ENCODE measurements around the gene PKNOX2.

The PKNOX2 gene

GRCh38 chr11:125136001-125136400 lies 28.6 kb upstream of the PKNOX2 start:
- Histone ChIP-seq H2AFZ (ENCODE audit: low read depth, low read length) (no peak overlapping the region), H3K27me3 (ENCODE audit: insufficient read depth, low read length, poor library complexity) (peaks cover 21% of the 10 kb centered on the region), H3K4me2 (ENCODE audit: insufficient read depth, low read length) (no peak overlapping the region), H3K4me1 (ENCODE audit: insufficient read depth, low read length) (no peaks in the 10 kb centered on the region), H3K4me3 (ENCODE audit: low read depth in 1 of 2, low read length in 2 of 2) (no peak overlapping the region), H3K9ac (ENCODE audit: low read depth, low read length) (no peak overlapping the region), H3K9me3 (ENCODE audit: insufficient read depth, low read length, severe bottlenecking) (no peaks in the 10 kb centered on the region), H3K27ac (ENCODE audit: low read length) (no peak overlapping the region), H4K20me1 (ENCODE audit: insufficient read depth, low read length) (no peaks in the 10 kb centered on the region), H3K36me3 (ENCODE audit: insufficient read depth, low read length) (no peaks in the 10 kb centered on the region), H3K79me2 (ENCODE audit: insufficient read depth, low read length) (no peaks in the 10 kb centered on the region)
- ATAC-seq (ENCODE audit: insufficient read depth, low read depth) (no peak), DNase-seq (no peak)
- no peak for TF ChIP-seq EZH2 (IDR thresholded peaks at IDR 0.05; ENCODE audit: borderline replicate concordance, low read depth, low read length, severe bottlenecking)

- ATAC-seq (ENCODE audit: insufficient read depth, low read depth): no peak
- Histone ChIP-seq H3K9me3 (ENCODE audit: insufficient read depth, low read length, severe bottlenecking) (no peaks in the 10 kb centered on the region), H3K4me1 (ENCODE audit: insufficient read depth, low read length) (0 out of 2 replicates have a peak, but pooled peaks cover 5% of the 10 kb centered on the region), H3K36me3 (ENCODE audit: insufficient read depth, low read length) (no peaks in the 10 kb centered on the region), H4K20me1 (ENCODE audit: insufficient read depth, low read length) (no peaks in the 10 kb centered on the region; the same call in none of the 2 replicates), H2AFZ (ENCODE audit: low read depth, low read length) (no peak overlapping the region), H3K27me3 (ENCODE audit: insufficient read depth, low read length, poor library complexity) (peaks cover 24% of the 10 kb centered on the region), H3K27ac (ENCODE audit: low read length) (no peak overlapping the region), H3K4me3 (ENCODE audit: low read depth in 1 of 2, low read length in 2 of 2) (no peak overlapping the region), H3K79me2 (ENCODE audit: insufficient read depth, low read length) (no peaks in the 10 kb centered on the region), H3K9ac (ENCODE audit: low read depth, low read length) (no peak overlapping the region), H3K4me2 (ENCODE audit: insufficient read depth, low read length) (no peak overlapping the region)
- TF ChIP-seq EZH2 (IDR thresholded peaks at IDR 0.05; ENCODE audit: borderline replicate concordance, low read depth, low read length, severe bottlenecking) (no peak), CTCF (IDR thresholded peaks at IDR 0.05; ENCODE audit: borderline replicate concordance, extremely low read depth, low read length, poor library complexity, severe bottlenecking) (no peak)
- no peak for DNase-seq
Measured at GRCh38 chr11:125138966-125139365, 25.6 kb upstream of the PKNOX2 start.

DNA sequence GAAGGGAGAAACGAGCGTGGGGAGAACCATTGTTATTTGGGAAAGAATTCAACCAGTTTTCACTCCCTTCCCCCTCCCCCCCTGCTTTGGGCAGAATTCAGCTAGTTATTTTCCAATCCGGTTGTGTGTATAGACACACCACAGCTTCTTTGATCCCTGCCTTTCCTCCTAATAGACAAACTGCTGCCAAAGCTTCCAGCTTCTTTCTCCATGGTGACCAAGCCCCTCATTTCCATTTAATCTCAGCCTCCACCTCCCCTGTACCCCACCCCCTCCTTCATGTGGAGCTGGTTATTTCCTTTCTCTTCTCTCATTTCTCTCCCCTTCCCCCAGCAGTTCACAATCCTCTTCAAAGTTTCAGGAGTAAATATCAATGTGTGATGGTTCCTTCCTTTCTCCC lies 24.8 kb upstream of the PKNOX2 start:
- peaks cover 21% of the 10 kb centered on the region for H3K27me3 ChIP-seq (ENCODE audit: insufficient read depth, low read length, poor library complexity)
- 0 out of 2 replicates have a peak, but pooled peaks cover 5% of the 10 kb centered on the region for H3K4me1 ChIP-seq (ENCODE audit: insufficient read depth, low read length)
- no peak for TF ChIP-seq CTCF (IDR thresholded peaks at IDR 0.05; ENCODE audit: borderline replicate concordance, extremely low read depth, low read length, poor library complexity, severe bottlenecking)
- no peak for TF ChIP-seq EZH2 (IDR thresholded peaks at IDR 0.05; ENCODE audit: borderline replicate concordance, low read depth, low read length, severe bottlenecking)
- H3K27ac ChIP-seq (ENCODE audit: low read length): no peak overlapping the region
- no peaks in the 10 kb centered on the region for H3K36me3 ChIP-seq (ENCODE audit: insufficient read depth, low read length)
- H3K4me3 ChIP-seq (ENCODE audit: low read depth in 1 of 2, low read length in 2 of 2): no peak overlapping the region
- ATAC-seq (ENCODE audit: insufficient read depth, low read depth): no peak
- H3K79me2 ChIP-seq (ENCODE audit: insufficient read depth, low read length): no peaks in the 10 kb centered on the region
- H3K9me3 ChIP-seq (ENCODE audit: insufficient read depth, low read length, severe bottlenecking): no peaks in the 10 kb centered on the region
- no peak overlapping the region for H3K4me2 ChIP-seq (ENCODE audit: insufficient read depth, low read length)
- DNase-seq: no peak
- no peaks in the 10 kb centered on the region; the same call in none of the 2 replicates for H4K20me1 ChIP-seq (ENCODE audit: insufficient read depth, low read length)
- H2AFZ ChIP-seq (ENCODE audit: low read depth, low read length): no peak overlapping the region
- no peak overlapping the region for H3K9ac ChIP-seq (ENCODE audit: low read depth, low read length)

- Histone ChIP-seq H4K20me1 (ENCODE audit: insufficient read depth, low read length) (no peaks in the 10 kb centered on the region; the same call in none of the 2 replicates), H3K9ac (ENCODE audit: low read depth, low read length) (no peak overlapping the region), H3K27me3 (ENCODE audit: insufficient read depth, low read length, poor library complexity) (peaks cover 21% of the 10 kb centered on the region), H3K27ac (ENCODE audit: low read length) (no peak overlapping the region), H2AFZ (ENCODE audit: low read depth, low read length) (no peak overlapping the region), H3K4me3 (ENCODE audit: low read depth in 1 of 2, low read length in 2 of 2) (no peak overlapping the region), H3K36me3 (ENCODE audit: insufficient read depth, low read length) (no peaks in the 10 kb centered on the region), H3K4me1 (ENCODE audit: insufficient read depth, low read length) (0 out of 2 replicates have a peak, but pooled peaks cover 5% of the 10 kb centered on the region), H3K9me3 (ENCODE audit: insufficient read depth, low read length, severe bottlenecking) (no peaks in the 10 kb centered on the region), H3K4me2 (ENCODE audit: insufficient read depth, low read length) (no peak overlapping the region), H3K79me2 (ENCODE audit: insufficient read depth, low read length) (no peaks in the 10 kb centered on the region)
- TF ChIP-seq EZH2 (IDR thresholded peaks at IDR 0.05; ENCODE audit: borderline replicate concordance, low read depth, low read length, severe bottlenecking) (no peak), CTCF (IDR thresholded peaks at IDR 0.05; ENCODE audit: borderline replicate concordance, extremely low read depth, low read length, poor library complexity, severe bottlenecking) (no peak)
- ATAC-seq (ENCODE audit: insufficient read depth, low read depth) (no peak), DNase-seq (no peak)
Measured at GRCh38 chr11:125140233-125140632, 24.3 kb upstream of the PKNOX2 start.
